ENCODE measurements around the gene HSFX3.
"Not testable (repeated sequence)": the region's sequence is repeated elsewhere in the genome, so short reads cannot be mapped to it uniquely, and the experiment has no call there.

DNA sequence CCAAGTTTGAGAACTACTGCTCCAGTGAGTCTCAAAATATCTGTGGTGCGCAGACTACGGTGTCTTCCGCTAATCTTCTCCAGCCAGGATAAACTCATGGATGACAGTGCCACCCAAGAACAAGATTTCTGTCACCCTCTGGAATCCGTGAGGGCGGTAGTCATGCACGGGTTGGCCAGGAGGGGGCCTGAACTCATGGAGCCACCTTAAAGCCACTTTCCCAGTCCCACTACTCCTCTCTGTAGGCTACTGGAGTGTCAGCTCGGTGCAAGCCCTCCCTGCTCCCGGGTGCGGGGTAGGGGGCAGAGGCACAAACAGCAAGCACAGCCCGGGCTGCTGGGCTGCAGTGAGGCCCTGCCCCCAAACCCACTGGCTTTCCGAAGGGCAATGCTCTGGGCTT is 48.9 kb upstream of the HSFX3 start:
- TF ChIP-seq EZH2 (IDR thresholded peaks at IDR 0.05; ENCODE audit: borderline replicate concordance, insufficient read depth, low read depth, low read length, poor library complexity, severe bottlenecking), result not testable (repeated sequence)
- TF ChIP-seq, protein P1, sequence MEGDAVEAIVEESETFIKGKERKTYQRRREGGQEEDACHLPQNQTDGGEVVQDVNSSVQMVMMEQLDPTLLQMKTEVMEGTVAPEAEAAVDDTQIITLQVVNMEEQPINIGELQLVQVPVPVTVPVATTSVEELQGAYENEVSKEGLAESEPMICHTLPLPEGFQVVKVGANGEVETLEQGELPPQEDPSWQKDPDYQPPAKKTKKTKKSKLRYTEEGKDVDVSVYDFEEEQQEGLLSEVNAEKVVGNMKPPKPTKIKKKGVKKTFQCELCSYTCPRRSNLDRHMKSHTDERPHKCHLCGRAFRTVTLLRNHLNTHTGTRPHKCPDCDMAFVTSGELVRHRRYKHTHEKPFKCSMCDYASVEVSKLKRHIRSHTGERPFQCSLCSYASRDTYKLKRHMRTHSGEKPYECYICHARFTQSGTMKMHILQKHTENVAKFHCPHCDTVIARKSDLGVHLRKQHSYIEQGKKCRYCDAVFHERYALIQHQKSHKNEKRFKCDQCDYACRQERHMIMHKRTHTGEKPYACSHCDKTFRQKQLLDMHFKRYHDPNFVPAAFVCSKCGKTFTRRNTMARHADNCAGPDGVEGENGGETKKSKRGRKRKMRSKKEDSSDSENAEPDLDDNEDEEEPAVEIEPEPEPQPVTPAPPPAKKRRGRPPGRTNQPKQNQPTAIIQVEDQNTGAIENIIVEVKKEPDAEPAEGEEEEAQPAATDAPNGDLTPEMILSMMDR (IDR thresholded peaks at IDR 0.05), result not testable (repeated sequence)
